Keratinocyte (primary cell): ENCODE results near the gene DGKD. TPM values are rescaled to one million over a fixed set of nuclear protein-coding genes. Genes with fewer than 3 reads are reported as not detected.

Experiments
- DNase-seq: peaks from one replicate; pipeline ENCODE4 v3.0.0-alpha.2; 2011; ENCODE audit warnings: low read depth, missing footprints, low spot score
- FAIRE-seq: peaks from 2 replicates; lab custom pipeline; 2011; peaks lifted over from hg19 to GRCh38; lab: Jason Lieb, UNC
- H2AFZ ChIP-seq: 2 replicates; pipeline ENCODE4 v1.6.0; 2012; ENCODE audit warnings: low read length, control low read depth, inconsistent platforms; ENCODE audit not compliant: control insufficient read depth
- H3K27ac ChIP-seq: 2 replicates; pipeline ENCODE4 v1.5.1; 2011; ENCODE audit warnings: low read length; ENCODE audit not compliant: control insufficient read depth, insufficient read depth
- H3K27me3 ChIP-seq: 3 replicates; pipeline ENCODE4 v1.6.0; 2011; ENCODE audit warnings: low read length; ENCODE audit not compliant: control insufficient read depth, insufficient read depth; ENCODE audit errors: extremely low read depth
- H3K36me3 ChIP-seq, 2 experiments: 2 replicates in 1 of 2; 3 replicates in 1 of 2; pipeline ENCODE4 v1.5.1; 2011; ENCODE audit warnings: low read length in 2 of 2, mild to moderate bottlenecking in 1 of 2; ENCODE audit not compliant: control insufficient read depth in 2 of 2, insufficient read depth in 2 of 2; ENCODE audit errors: extremely low read depth in 1 of 2
- H3K4me1 ChIP-seq: 3 replicates; pipeline ENCODE4 v1.5.1; 2011; ENCODE audit warnings: low read length; ENCODE audit not compliant: control insufficient read depth, insufficient read depth; ENCODE audit errors: extremely low read depth
- H3K4me2 ChIP-seq: 3 replicates; pipeline ENCODE4 v1.6.0; 2011; ENCODE audit warnings: low read depth, low read length; ENCODE audit not compliant: control insufficient read depth, insufficient read depth; ENCODE audit errors: extremely low read depth
- H3K4me3 ChIP-seq, 3 experiments: fragments of 200-600 bp in 1 of 3; sonication (generic) in 1 of 3; 2 replicates in 2 of 3; 3 replicates in 1 of 3; pipeline ENCODE4 v1.5.1; 2011 to 2016; ENCODE audit warnings: low read length in 3 of 3, mild to moderate bottlenecking in 3 of 3, control low read depth in 2 of 3, inconsistent platforms in 1 of 3, low read depth in 1 of 3, mixed read lengths in 1 of 3, mixed run types in 1 of 3, moderate library complexity in 1 of 3; ENCODE audit not compliant: control insufficient read depth in 2 of 3, insufficient read depth in 2 of 3; ENCODE audit errors: extremely low read depth in 1 of 3
- H3K79me2 ChIP-seq: 2 replicates; pipeline ENCODE4 v1.6.0; 2012; ENCODE audit warnings: low read length; ENCODE audit not compliant: control insufficient read depth, insufficient read depth
- H3K9ac ChIP-seq: 3 replicates; pipeline ENCODE4 v1.6.0; 2011; ENCODE audit warnings: low read length; ENCODE audit not compliant: control insufficient read depth, insufficient read depth; ENCODE audit errors: extremely low read depth
- H3K9me1 ChIP-seq: 3 replicates; pipeline ENCODE4 v1.6.0; 2011; ENCODE audit warnings: low read length; ENCODE audit not compliant: control insufficient read depth, insufficient read depth; ENCODE audit errors: extremely low read depth
- H3K9me3 ChIP-seq: 2 replicates; pipeline ENCODE4 v1.5.1; 2012; ENCODE audit warnings: low read depth, low read length; ENCODE audit not compliant: control insufficient read depth
- H4K20me1 ChIP-seq: 3 replicates; pipeline ENCODE4 v1.6.0; 2011; ENCODE audit warnings: low read length; ENCODE audit not compliant: control insufficient read depth, insufficient read depth; ENCODE audit errors: extremely low read depth
- CTCF ChIP-seq, 3 experiments: IDR thresholded peaks in 1 of 3; conservative IDR thresholded peaks in 1 of 3; optimal IDR thresholded peaks in 1 of 3; 2 replicates in 2 of 3; 3 replicates in 1 of 3; pipeline versions ENCODE3 to v1.5.1; 2011; ENCODE audit warnings: low read length in 3 of 3, mild to moderate bottlenecking in 3 of 3, moderate library complexity in 2 of 3, control low read depth in 1 of 3, inconsistent platforms in 1 of 3; ENCODE audit not compliant: insufficient read depth in 2 of 3; ENCODE audit errors: extremely low read depth in 1 of 3
- EZH2 ChIP-seq: IDR thresholded peaks from one replicate; pipeline ENCODE4 v1.6.1; 2012; ENCODE audit warnings: inconsistent platforms, mild to moderate bottlenecking, low read length, moderate library complexity
- dilution Hi-C: fragments of 300-500 bp; cut with MboI; formaldehyde crosslinking; loops from one replicate; pipeline ENCODE4 v1.7.0; 2020; ENCODE audit warnings: low sequenced_read_pairs; ENCODE audit not compliant: extremely low pct_ligation_motif_present
- polyA plus RNA-seq, 5 experiments: library from polyadenylated mRNA; depleted of rRNA in 3 of 5; stranded (reverse) in 3 of 5; stranded (forward) in 1 of 5; unstranded in 1 of 5; fragments of >200 nt; gene quantifications; 1 replicate in 1 of 5; 2 replicates in 3 of 5; 3 replicates in 1 of 5; pipeline versions ENCODE4 v1.2.1 to v1.2.3, GENCODE V29; 2011 to 2012; ENCODE audit warnings: missing spikeins in 2 of 5, low read depth in 1 of 5, low replicate concordance in 1 of 5

Gene DGKD
- polyA plus RNA-seq, 1 donor (not counting 4 experiments of a cell fraction or from before 2014, with no cell fraction given): 6.1 TPM

- Histone ChIP-seq H3K4me3 (no peak overlapping the region), H3K79me2 (no peaks in the 10 kb centered on the region), H3K4me2 (no peak overlapping the region), H3K27ac (no peak overlapping the region), H3K9ac (no peak overlapping the region), H4K20me1 (no peaks in the 10 kb centered on the region), H3K9me1 (no peaks in the 10 kb centered on the region), H3K36me3 (peaks cover 4 to 13% of the 10 kb centered on the region in 2 experiments), H3K27me3 (no peaks in the 10 kb centered on the region), H3K4me1 (no peaks in the 10 kb centered on the region), H3K9me3 (no peaks in the 10 kb centered on the region), H2AFZ (no peak overlapping the region)
- TF ChIP-seq CTCF (optimal IDR thresholded peaks at IDR 0.05 in 1 of 3, IDR thresholded peaks at IDR 0.05 in 1 of 3, conservative IDR thresholded peaks at IDR 0.05 in 1 of 3; ENCODE audit: extremely low read depth in 1 of 3, insufficient read depth in 2 of 3, low read length in 3 of 3): no peak
- no peak for TF ChIP-seq EZH2
- FAIRE-seq: no peak
- no peak for DNase-seq
- dilution Hi-C loops: no loop called here
Observed at GRCh38 chr2:233470011-233470687, 115.9 kb downstream of the DGKD start.

GRCh38 chr2:233470839-233471238, 116.5 kb downstream of the DGKD start:
- peaks cover 4 to 16% of the 10 kb centered on the region in 2 experiments for H3K36me3 ChIP-seq
- H3K79me2 ChIP-seq: no peaks in the 10 kb centered on the region
- no peak for DNase-seq
- H4K20me1 ChIP-seq: no peaks in the 10 kb centered on the region
- no peaks in the 10 kb centered on the region for H3K4me1 ChIP-seq
- H3K4me3 ChIP-seq: no peak overlapping the region
- H3K27me3 ChIP-seq: no peaks in the 10 kb centered on the region
- no peaks in the 10 kb centered on the region for H3K9me3 ChIP-seq
- H2AFZ ChIP-seq: no peak overlapping the region
- H3K4me2 ChIP-seq: no peak overlapping the region
- H3K27ac ChIP-seq: no peak overlapping the region
- no peak for TF ChIP-seq EZH2
- TF ChIP-seq CTCF (optimal IDR thresholded peaks at IDR 0.05 in 1 of 3, IDR thresholded peaks at IDR 0.05 in 1 of 3, conservative IDR thresholded peaks at IDR 0.05 in 1 of 3; ENCODE audit: extremely low read depth in 1 of 3, insufficient read depth in 2 of 3, low read length in 3 of 3): no peak
- dilution Hi-C loops: no loop called here
- no peak overlapping the region for H3K9ac ChIP-seq
- no peak for FAIRE-seq
- H3K9me1 ChIP-seq: no peaks in the 10 kb centered on the region
